HL-60 (cell line): ENCODE measurements around the gene ACOXL.

Source experiments
- GABPA ChIP-seq: IDR thresholded peaks from 2 replicates; pipeline ENCODE4 v1.6.1; 2012; ENCODE audit warnings: low read depth
- POLR2AphosphoS5 ChIP-seq: IDR thresholded peaks from 2 replicates; pipeline ENCODE4 v1.6.1; 2012; ENCODE audit warnings: low read depth
- TF ChIP-seq, protein P1 (sequence below): IDR thresholded peaks from one replicate; pipeline ENCODE4 v1.5.1; 2011; ENCODE audit warnings: low read length, control low read depth, inconsistent platforms; ENCODE audit not compliant: insufficient read depth
- TF ChIP-seq, protein P2 (sequence below): IDR thresholded peaks from 2 replicates; pipeline ENCODE4 v1.6.1; 2012; ENCODE audit warnings: low read depth; ENCODE audit not compliant: insufficient replicate concordance

DNA sequence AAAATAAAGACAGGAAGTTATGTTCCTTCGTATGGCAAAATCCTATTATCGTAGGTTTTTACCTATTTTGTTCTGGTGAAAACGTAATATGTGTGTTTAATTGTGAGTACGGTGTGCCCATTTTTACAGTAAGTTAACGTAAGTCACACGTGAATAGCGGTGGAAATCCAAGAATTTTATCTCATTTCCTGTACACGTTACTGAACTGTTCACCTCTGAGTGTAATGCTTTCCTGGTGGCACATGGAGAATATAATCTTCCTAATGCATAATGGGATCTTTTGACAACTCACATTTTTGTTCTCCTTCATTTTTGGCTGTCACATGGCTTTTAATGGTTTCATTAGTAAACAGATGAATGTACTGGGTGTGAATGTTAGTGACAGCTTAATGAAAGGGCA, 416.6 kb downstream of the ACOXL start:
- no peak for TF ChIP-seq POLR2AphosphoS5
- TF ChIP-seq, protein P1, sequence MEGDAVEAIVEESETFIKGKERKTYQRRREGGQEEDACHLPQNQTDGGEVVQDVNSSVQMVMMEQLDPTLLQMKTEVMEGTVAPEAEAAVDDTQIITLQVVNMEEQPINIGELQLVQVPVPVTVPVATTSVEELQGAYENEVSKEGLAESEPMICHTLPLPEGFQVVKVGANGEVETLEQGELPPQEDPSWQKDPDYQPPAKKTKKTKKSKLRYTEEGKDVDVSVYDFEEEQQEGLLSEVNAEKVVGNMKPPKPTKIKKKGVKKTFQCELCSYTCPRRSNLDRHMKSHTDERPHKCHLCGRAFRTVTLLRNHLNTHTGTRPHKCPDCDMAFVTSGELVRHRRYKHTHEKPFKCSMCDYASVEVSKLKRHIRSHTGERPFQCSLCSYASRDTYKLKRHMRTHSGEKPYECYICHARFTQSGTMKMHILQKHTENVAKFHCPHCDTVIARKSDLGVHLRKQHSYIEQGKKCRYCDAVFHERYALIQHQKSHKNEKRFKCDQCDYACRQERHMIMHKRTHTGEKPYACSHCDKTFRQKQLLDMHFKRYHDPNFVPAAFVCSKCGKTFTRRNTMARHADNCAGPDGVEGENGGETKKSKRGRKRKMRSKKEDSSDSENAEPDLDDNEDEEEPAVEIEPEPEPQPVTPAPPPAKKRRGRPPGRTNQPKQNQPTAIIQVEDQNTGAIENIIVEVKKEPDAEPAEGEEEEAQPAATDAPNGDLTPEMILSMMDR: no peak
- TF ChIP-seq, protein P2, sequence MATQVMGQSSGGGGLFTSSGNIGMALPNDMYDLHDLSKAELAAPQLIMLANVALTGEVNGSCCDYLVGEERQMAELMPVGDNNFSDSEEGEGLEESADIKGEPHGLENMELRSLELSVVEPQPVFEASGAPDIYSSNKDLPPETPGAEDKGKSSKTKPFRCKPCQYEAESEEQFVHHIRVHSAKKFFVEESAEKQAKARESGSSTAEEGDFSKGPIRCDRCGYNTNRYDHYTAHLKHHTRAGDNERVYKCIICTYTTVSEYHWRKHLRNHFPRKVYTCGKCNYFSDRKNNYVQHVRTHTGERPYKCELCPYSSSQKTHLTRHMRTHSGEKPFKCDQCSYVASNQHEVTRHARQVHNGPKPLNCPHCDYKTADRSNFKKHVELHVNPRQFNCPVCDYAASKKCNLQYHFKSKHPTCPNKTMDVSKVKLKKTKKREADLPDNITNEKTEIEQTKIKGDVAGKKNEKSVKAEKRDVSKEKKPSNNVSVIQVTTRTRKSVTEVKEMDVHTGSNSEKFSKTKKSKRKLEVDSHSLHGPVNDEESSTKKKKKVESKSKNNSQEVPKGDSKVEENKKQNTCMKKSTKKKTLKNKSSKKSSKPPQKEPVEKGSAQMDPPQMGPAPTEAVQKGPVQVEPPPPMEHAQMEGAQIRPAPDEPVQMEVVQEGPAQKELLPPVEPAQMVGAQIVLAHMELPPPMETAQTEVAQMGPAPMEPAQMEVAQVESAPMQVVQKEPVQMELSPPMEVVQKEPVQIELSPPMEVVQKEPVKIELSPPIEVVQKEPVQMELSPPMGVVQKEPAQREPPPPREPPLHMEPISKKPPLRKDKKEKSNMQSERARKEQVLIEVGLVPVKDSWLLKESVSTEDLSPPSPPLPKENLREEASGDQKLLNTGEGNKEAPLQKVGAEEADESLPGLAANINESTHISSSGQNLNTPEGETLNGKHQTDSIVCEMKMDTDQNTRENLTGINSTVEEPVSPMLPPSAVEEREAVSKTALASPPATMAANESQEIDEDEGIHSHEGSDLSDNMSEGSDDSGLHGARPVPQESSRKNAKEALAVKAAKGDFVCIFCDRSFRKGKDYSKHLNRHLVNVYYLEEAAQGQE: no peak
- no peak for TF ChIP-seq GABPA
